ENCODE data around the gene COPS9.

COPS9 gene

GRCh38 chr2:240134466-240134865 lies 1.6 kb downstream of the COPS9 start:
- no peak overlapping the region for H3K4me3 ChIP-seq (ENCODE audit: low read length)
- no peaks in the 10 kb centered on the region for H3K27me3 ChIP-seq (ENCODE audit: control insufficient read depth, insufficient read depth, low read length)
- no peak overlapping the region for H3K9ac ChIP-seq (ENCODE audit: low read length)
- H3K27ac ChIP-seq (ENCODE audit: low read depth, low read length): no peak overlapping the region
- H3K36me3 ChIP-seq (ENCODE audit: control insufficient read depth, insufficient read depth, low read length): peaks cover 20% of the 10 kb centered on the region
- peaks cover 6% of the 10 kb centered on the region for H3K4me1 ChIP-seq (ENCODE audit: control insufficient read depth, insufficient read depth, low read length)

DNA sequence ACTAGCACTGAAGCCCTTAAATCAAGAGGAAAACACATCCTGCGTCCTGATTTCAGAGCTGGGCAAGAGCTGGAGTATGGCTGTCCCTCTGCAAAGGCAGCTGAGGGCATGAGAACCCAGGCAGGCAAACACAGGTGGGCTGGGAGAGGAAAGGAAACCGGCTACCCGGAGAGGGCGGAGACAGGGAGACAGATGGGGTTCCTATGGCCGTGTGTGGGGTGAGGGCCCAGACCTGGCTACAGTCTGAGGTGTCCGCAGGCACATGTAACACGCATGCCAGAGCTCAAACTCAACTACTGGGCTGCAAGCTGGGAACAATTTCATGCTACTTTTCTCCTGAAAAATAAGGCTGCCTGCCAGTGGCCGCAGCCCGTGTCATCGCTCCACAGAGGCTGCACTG lies 2.7 kb downstream of the COPS9 start:
- peaks cover 6% of the 10 kb centered on the region for H3K4me1 ChIP-seq (ENCODE audit: control insufficient read depth, insufficient read depth, low read length)
- no peaks in the 10 kb centered on the region for H3K27me3 ChIP-seq (ENCODE audit: control insufficient read depth, insufficient read depth, low read length)
- no peak overlapping the region for H3K9ac ChIP-seq (ENCODE audit: low read length)
- peaks cover 26% of the 10 kb centered on the region for H3K36me3 ChIP-seq (ENCODE audit: control insufficient read depth, insufficient read depth, low read length)
- no peak overlapping the region for H3K4me3 ChIP-seq (ENCODE audit: low read length)
- no peak overlapping the region for H3K27ac ChIP-seq (ENCODE audit: low read depth, low read length)

DNA sequence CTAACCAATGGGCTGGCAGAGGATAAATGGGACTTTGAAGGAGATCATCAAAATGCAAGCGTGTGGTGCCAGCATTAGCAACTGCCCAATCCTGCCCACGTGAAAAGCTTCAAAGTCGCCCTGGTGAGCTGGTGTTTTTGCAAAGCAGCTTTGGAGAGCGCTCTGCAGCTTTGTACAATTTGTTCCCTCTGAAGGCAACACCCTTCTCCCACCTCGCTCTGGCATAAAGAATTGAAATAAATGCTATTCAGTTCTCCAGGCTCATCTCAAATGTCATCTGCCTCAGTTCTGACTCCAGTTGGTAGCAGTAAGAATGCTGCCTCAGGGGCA lies 3.5 kb downstream of the COPS9 start:
- no peak overlapping the region for H3K9ac ChIP-seq (ENCODE audit: low read length)
- H3K27ac ChIP-seq (ENCODE audit: low read depth, low read length): no peak overlapping the region
- H3K4me1 ChIP-seq (ENCODE audit: control insufficient read depth, insufficient read depth, low read length): peaks cover 6% of the 10 kb centered on the region
- no peak overlapping the region for H3K4me3 ChIP-seq (ENCODE audit: low read length)
- peaks cover 33% of the 10 kb centered on the region for H3K36me3 ChIP-seq (ENCODE audit: control insufficient read depth, insufficient read depth, low read length)
- H3K27me3 ChIP-seq (ENCODE audit: control insufficient read depth, insufficient read depth, low read length): no peaks in the 10 kb centered on the region

DNA sequence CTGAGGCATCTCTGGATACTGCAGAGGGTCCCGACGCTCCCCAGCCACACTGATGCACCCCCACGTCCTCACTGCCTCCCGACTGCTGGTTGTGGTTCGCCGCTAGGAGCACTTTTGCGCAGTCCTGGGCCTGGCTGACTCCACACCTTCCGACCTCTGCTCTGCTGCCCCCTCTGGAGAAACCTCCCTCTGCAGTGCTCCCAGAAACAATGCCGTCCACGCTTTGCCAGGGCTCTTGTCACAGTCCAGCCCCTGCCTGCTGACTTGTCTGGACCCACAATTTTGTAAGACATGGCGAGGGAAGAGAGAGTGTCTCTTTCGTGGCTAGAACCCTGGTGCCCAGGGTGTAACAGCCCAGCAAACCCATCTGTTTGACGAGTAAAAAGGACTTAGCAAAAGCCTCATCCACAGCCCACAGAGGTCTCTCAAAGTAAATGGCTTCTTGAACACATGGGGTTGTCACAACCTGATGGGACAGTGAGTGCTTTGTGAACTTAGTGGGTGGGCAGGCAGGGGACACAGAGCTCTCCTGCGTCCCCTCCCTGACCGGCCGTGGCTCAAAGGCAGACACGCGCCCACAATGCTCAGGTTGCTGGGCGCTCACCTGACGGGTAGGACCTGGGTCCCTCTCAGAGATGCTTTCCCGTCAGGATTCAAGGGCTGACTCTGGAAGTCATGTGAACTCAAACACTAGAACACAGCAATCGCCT lies 4.0 kb downstream of the COPS9 start:
- no peak overlapping the region for H3K4me3 ChIP-seq (ENCODE audit: low read length)
- no peaks in the 10 kb centered on the region for H3K27me3 ChIP-seq (ENCODE audit: control insufficient read depth, insufficient read depth, low read length)
- H3K27ac ChIP-seq (ENCODE audit: low read depth, low read length): no peak overlapping the region
- H3K4me1 ChIP-seq (ENCODE audit: control insufficient read depth, insufficient read depth, low read length): peaks cover 6% of the 10 kb centered on the region
- H3K36me3 ChIP-seq (ENCODE audit: control insufficient read depth, insufficient read depth, low read length): peaks cover 33% of the 10 kb centered on the region
- H3K9ac ChIP-seq (ENCODE audit: low read length): no peak overlapping the region

- Histone ChIP-seq H3K27ac (ENCODE audit: low read depth, low read length) (no peak overlapping the region), H3K36me3 (ENCODE audit: control insufficient read depth, insufficient read depth, low read length) (peaks cover 33% of the 10 kb centered on the region), H3K9ac (ENCODE audit: low read length) (no peak overlapping the region)
These were observed 4.8 kb downstream of the COPS9 start for GRCh38 chr2:240131296-240131695.

GRCh38 chr2:240130393-240131195 lies 5.5 kb downstream of the COPS9 start:
- H3K36me3 ChIP-seq (ENCODE audit: control insufficient read depth, insufficient read depth, low read length): peaks cover 33% of the 10 kb centered on the region

More at GRCh38 chr2:240131296-240131695, 4.8 kb downstream of the COPS9 start:
- no peak overlapping the region for H3K4me3 ChIP-seq (ENCODE audit: low read length)
- H3K4me1 ChIP-seq (ENCODE audit: control insufficient read depth, insufficient read depth, low read length): peaks cover 6% of the 10 kb centered on the region
- no peaks in the 10 kb centered on the region for H3K27me3 ChIP-seq (ENCODE audit: control insufficient read depth, insufficient read depth, low read length)

GRCh38 chr2:240129731-240130392 lies 6.2 kb downstream of the COPS9 start:
- Histone ChIP-seq H3K27me3 (ENCODE audit: control insufficient read depth, insufficient read depth, low read length) (no peaks in the 10 kb centered on the region), H3K9ac (ENCODE audit: low read length) (no peak overlapping the region), H3K27ac (ENCODE audit: low read depth, low read length) (no peak overlapping the region), H3K4me3 (ENCODE audit: low read length) (no peak overlapping the region), H3K36me3 (ENCODE audit: control insufficient read depth, insufficient read depth, low read length) (peaks cover 33% of the 10 kb centered on the region), H3K4me1 (ENCODE audit: control insufficient read depth, insufficient read depth, low read length) (no peaks in the 10 kb centered on the region)

More at GRCh38 chr2:240130393-240131195, 5.5 kb downstream of the COPS9 start:
- Histone ChIP-seq H3K4me1 (ENCODE audit: control insufficient read depth, insufficient read depth, low read length) (peaks cover 6% of the 10 kb centered on the region), H3K9ac (ENCODE audit: low read length) (no peak overlapping the region), H3K27me3 (ENCODE audit: control insufficient read depth, insufficient read depth, low read length) (no peaks in the 10 kb centered on the region), H3K4me3 (ENCODE audit: low read length) (no peak overlapping the region), H3K27ac (ENCODE audit: low read depth, low read length) (no peak overlapping the region)

GRCh38 chr2:240129311-240129710 lies 6.8 kb downstream of the COPS9 start:
- no peak overlapping the region for H3K27ac ChIP-seq (ENCODE audit: low read depth, low read length)
- H3K9ac ChIP-seq (ENCODE audit: low read length): no peak overlapping the region
- H3K36me3 ChIP-seq (ENCODE audit: control insufficient read depth, insufficient read depth, low read length): peaks cover 33% of the 10 kb centered on the region
- no peaks in the 10 kb centered on the region for H3K27me3 ChIP-seq (ENCODE audit: control insufficient read depth, insufficient read depth, low read length)
- H3K4me1 ChIP-seq (ENCODE audit: control insufficient read depth, insufficient read depth, low read length): no peaks in the 10 kb centered on the region
- H3K4me3 ChIP-seq (ENCODE audit: low read length): no peak overlapping the region

DNA sequence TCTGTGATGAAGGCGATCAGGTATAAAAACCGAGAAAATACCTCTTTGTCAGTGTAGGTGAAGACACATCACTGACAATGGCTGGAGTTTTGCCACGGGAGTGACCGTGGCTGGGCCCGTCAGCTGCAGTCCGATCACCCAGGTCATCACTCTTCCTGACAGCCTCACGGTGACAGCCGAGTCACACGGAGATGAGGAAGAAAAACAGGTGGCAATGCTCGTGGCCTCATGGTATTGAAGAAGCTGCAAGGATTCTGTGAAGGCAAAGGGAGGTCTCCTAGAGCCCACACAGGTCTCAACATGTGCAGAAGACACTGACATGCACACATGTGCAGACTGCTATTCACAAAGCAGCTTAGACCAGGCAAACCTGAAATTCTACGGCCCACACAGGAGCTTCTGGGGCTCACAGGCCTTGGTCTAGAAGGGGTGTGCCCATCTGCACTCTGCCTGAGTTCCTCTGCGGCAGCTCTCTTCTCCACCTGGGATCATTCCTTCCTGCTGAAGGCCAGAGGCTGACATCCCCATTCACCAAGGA lies 7.4 kb downstream of the COPS9 start:
- Histone ChIP-seq H3K4me3 (ENCODE audit: low read length) (no peak overlapping the region), H3K36me3 (ENCODE audit: control insufficient read depth, insufficient read depth, low read length) (peaks cover 33% of the 10 kb centered on the region), H3K9ac (ENCODE audit: low read length) (no peak overlapping the region), H3K27me3 (ENCODE audit: control insufficient read depth, insufficient read depth, low read length) (no peaks in the 10 kb centered on the region), H3K27ac (ENCODE audit: low read depth, low read length) (no peak overlapping the region), H3K4me1 (ENCODE audit: control insufficient read depth, insufficient read depth, low read length) (no peaks in the 10 kb centered on the region)

DNA sequence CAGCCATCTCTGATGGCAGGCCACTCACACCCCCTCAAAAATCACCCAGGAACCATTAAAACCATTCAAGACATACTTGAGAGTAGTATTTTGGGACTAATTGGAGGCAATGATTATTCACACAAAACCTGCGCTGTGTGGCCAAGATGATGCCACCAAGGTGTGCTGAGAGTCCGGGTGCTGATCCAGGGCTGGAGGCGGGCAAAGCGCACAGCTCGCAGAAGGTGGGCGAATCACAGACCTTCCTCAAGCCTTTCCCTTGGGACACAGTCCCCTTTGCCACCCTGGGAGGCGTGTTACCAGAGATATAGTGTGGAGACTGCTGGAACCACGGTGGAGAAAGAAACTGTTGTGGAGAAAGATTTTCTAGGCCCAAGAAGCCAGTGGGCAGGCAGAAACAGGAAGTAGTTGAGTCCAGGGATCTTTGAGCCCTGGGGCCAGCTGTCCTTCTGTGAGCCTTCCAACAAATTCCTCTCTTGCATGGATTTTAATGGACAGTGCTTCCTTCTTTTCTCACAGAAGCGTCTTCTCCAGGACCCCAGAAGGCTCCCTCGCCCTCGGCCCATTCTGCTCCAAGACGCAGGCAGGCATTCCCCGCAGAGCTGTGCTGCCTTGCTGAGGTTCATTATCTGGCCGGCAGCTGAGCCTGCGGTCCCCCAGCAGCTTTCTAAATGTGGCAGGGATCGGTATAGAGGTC lies 8.0 kb downstream of the COPS9 start:
- no peaks in the 10 kb centered on the region for H3K27me3 ChIP-seq (ENCODE audit: control insufficient read depth, insufficient read depth, low read length)
- peaks cover 33% of the 10 kb centered on the region for H3K36me3 ChIP-seq (ENCODE audit: control insufficient read depth, insufficient read depth, low read length)
- no peak overlapping the region for H3K27ac ChIP-seq (ENCODE audit: low read depth, low read length)
- no peaks in the 10 kb centered on the region for H3K4me1 ChIP-seq (ENCODE audit: control insufficient read depth, insufficient read depth, low read length)
- H3K9ac ChIP-seq (ENCODE audit: low read length): no peak overlapping the region
- no peak overlapping the region for H3K4me3 ChIP-seq (ENCODE audit: low read length)

DNA sequence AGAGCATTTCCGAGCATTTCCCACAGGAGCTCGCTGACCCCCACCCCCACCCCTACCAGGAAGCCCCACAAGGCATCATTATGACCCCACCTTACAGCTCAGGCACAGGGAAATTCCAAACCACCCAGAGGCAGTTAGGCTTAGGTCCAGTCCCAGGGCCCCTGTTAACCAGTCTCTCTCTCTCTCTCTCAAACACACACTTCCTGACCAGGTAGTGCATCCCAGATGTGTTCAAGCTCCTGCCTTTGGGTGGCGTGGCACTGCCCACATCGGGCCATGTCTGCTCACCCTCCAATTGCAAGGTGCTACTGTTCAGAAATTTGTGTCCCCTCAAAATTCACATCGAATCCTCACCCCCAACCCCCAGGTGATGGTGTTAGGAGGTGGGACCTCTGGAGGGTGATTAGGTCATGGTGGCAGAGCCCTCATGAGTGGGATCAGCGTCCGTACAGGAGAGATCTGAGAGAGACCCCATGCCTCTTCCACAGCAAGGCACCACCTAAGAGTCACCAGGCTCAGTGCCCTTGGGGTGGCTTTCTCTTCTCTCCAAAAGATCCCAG lies 8.8 kb downstream of the COPS9 start:
- peaks cover 33% of the 10 kb centered on the region for H3K36me3 ChIP-seq (ENCODE audit: control insufficient read depth, insufficient read depth, low read length)
- H3K27me3 ChIP-seq (ENCODE audit: control insufficient read depth, insufficient read depth, low read length): no peaks in the 10 kb centered on the region
- no peak overlapping the region for H3K27ac ChIP-seq (ENCODE audit: low read depth, low read length)
- H3K9ac ChIP-seq (ENCODE audit: low read length): no peak overlapping the region
- no peaks in the 10 kb centered on the region for H3K4me1 ChIP-seq (ENCODE audit: control insufficient read depth, insufficient read depth, low read length)
- H3K4me3 ChIP-seq (ENCODE audit: low read length): no peak overlapping the region

DNA sequence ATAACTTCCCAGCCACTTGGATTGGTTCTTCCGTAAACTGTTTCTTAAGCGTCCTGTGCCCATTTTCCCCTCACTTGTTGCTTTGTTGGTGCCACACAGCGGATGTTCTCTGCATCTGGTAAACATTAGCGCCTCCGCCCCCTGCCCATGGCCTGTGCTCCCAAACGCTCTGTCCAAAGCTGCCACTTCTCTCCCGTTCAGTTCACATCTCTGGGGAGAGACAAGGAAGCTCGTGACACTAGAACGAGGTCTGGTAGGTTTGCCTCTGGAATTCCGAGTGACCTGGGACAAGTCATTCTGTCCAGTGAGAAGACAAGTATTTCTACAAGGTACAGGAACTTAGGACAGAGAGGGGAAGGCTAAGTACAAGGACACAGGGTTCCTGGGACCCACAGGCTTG lies 9.4 kb downstream of the COPS9 start:
- peaks cover 28% of the 10 kb centered on the region for H3K36me3 ChIP-seq (ENCODE audit: control insufficient read depth, insufficient read depth, low read length)

More for the DNA sequence above, 9.4 kb downstream of the COPS9 start:
- Histone ChIP-seq H3K9ac (ENCODE audit: low read length) (no peak overlapping the region), H3K27ac (ENCODE audit: low read depth, low read length) (no peak overlapping the region), H3K27me3 (ENCODE audit: control insufficient read depth, insufficient read depth, low read length) (no peaks in the 10 kb centered on the region), H3K4me1 (ENCODE audit: control insufficient read depth, insufficient read depth, low read length) (no peaks in the 10 kb centered on the region), H3K4me3 (ENCODE audit: low read length) (no peak overlapping the region)

Data from rectal smooth muscle tissue (tissue), 1 donor.